HG03135 (cell line): ENCODE data around the gene SENP8.
"Not testable (repeated sequence)": the region's sequence is repeated elsewhere in the genome, so short reads cannot be mapped to it uniquely, and the experiment has no call there.

Experiments
- ATAC-seq: cut with Tn5 transposase; IDR thresholded peaks from one replicate; pipeline ENCODE4 v1.9.1; 2021; ENCODE audit warnings: mild to moderate bottlenecking, moderate library complexity; ENCODE audit not compliant: unreplicated experiment

Gene SENP8

DNA sequence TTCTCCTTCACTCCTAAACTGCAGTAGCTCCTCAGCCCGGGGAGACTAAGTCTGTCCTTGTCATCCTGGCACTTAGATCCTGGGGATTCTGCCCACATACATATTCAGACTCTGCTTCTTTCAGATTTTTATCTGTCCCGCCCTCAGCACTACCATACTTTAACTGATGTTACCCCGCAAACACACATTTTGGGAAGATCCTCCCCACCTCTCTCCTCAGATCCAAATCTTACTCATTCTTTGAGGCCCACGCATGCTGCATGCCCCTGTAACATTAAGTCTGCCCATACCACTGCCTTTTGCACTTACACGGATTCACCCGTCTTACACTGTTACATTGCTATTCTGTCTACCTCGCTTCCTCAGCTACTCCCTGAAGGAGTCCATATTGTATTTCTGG is 36.1 kb downstream of the SENP8 start:
- no peak for ATAC-seq

DNA sequence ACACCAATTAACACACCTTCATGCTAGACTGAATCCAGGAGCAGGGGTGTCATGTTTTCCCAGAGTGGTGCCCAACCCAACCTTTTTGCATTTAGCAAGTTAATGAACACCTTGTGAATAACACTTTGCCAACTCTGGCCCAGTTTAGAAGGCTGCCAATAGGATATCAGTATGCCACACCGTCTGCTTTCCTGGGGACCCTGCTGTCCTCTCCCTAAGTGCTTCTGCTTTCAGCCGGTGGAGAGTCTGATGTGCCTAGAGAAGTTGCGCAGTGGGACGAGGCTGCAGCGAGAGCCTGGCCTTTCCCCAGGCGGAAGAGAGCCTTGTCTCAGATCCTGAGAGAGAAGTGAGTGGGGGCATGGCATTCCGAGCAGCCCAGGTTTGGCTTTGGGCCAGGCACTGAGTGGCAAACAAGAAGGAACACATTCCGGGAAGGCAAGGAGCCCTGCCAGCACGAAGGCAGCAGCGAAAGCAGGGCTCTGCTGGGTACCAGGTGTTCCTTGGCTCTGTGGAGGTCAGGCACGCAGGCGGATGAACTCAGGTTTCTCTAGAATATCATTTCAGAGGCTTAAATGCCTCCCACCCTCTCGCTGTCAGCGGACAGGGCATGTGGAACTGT is 36.9 kb downstream of the SENP8 start:
- no peak for ATAC-seq

DNA sequence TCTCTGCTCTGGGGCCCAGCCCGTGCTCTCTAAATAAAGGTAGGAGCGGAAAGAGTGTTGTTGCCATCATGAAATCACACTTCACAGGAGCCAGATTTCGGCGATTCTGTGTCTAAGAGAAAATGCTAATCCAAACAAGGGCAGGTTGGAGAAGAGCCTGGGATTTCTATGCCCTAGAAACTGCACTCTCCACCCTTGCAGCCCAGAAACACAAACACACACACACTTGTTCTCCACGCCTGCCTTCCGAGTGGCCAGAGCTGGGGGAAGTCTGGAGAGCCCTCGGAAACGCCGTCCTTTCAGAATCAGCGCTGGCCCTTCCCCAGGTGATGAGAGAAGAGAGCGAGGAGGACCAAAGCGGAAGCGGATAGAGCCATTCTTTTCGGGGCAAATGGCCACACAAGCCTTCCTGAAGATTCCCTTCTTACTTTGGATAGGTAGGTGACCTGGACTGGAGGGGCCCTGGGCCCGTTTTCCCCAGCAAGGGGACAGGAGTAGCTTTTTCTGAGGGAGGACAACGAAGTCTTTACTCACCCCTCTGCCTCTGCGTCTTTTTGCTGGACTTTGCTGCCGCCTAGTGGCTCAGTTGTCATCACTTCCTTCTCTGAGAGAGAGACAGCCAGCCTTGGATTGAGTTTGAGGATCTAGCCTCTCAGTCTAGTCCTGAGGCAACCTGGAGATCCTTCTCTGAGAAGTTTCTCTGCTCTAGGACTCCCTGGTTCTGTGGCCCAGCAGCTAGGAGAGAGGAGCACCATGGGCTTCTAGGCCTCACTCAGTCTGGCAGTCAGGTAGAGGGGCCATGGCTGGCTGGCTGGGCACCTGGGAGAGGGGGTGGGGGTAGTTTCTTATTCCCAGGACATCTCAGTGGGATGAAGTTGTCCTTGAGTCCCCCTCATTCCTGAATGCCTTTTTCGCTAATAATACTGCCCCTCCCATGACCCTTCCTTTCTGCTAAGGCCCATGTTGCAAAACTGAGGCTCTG is 37.7 kb downstream of the SENP8 start:
- ATAC-seq: peak; percentile 73

GRCh38 chr15:72156928-72157327 is 38.7 kb downstream of the SENP8 start:
- no peak for ATAC-seq

- ATAC-seq: no peak
These were observed 42.6 kb downstream of the SENP8 start for GRCh38 chr15:72160696-72161245.

GRCh38 chr15:72161361-72162132 is 43.3 kb downstream of the SENP8 start:
- ATAC-seq: no peak

DNA sequence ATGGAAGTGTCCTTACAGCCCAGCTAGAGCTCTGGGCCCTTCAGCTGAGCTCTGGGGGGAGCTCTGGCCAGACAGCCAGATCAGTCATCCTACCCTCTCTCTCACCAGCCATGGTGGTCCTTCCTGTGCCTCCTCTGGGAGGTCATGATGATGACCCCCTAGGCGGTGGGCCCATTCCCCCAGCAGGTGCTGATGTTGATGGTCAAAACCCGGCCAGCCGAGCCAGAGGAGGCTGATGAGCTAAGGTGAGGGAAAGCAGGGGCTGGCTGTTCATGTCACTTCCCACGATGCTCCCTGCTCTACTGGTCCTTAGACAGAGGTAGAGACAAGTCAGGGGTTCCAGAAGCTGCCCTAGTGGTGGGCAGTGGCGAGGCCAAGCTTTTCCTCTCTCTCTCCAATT is 44.4 kb downstream of the SENP8 start:
- ATAC-seq: no peak

- no peak for ATAC-seq
These were observed 45.5 kb downstream of the SENP8 start for GRCh38 chr15:72163719-72164118.

- no peak for ATAC-seq
These were observed 48.7 kb downstream of the SENP8 start for GRCh38 chr15:72166716-72167417.

- no peak for ATAC-seq
These were observed 49.2 kb downstream of the SENP8 start for GRCh38 chr15:72167445-72167844.

- no peak for ATAC-seq
These were observed 50.1 kb downstream of the SENP8 start for GRCh38 chr15:72168131-72168807.

DNA sequence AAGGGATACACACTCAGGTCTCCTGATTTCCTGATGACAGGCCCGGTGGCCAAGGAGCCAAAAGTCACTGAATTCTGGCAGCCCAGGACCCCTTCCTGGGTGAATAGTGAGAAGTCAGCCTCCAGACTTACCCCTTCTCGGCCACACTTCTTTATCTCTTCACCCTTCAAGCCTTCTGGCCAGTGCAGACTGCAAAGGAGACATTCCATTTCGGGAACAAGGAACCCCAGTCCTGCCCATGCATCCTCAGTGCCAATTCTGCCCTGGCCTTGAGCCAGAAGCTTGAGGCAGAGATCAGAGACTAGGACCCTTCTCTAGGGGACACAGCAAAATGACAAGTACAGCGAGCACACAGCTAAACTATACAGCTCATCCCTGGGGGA is 50.6 kb downstream of the SENP8 start:
- ATAC-seq: no peak

DNA sequence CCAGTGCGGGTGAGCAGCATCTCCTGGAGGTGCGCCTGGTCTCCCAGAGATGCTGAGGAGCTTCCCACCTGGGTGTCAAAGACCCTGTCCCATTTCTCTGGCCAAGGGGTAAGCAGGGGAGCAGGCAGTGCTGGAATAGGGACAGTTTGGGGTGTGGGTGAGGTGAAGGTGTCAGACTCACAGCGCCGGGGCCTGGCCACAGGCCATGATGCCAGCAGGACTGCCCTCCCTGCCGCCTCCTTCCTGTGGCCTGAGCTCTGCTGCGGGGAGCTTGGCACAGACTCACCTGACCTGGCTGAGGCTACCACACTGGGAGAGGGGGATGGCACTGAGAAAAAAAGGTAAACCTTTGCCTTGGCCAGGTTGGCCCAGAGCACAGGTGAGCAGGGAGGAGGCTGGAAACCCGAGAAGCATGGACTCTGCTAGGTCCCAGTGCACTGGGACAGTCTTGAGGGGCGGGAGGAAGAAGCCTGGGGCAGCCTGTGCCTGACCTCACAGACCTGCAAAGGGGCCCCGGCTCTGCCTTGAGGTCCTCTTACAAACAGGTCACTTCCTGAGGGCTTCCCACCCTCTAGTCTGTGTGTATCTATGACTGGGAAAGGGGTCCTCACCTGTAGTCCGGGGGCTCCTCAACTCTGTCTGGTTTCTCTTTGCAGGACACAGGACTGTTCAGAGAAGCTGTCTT is 51.2 kb downstream of the SENP8 start:
- no peak for ATAC-seq

DNA sequence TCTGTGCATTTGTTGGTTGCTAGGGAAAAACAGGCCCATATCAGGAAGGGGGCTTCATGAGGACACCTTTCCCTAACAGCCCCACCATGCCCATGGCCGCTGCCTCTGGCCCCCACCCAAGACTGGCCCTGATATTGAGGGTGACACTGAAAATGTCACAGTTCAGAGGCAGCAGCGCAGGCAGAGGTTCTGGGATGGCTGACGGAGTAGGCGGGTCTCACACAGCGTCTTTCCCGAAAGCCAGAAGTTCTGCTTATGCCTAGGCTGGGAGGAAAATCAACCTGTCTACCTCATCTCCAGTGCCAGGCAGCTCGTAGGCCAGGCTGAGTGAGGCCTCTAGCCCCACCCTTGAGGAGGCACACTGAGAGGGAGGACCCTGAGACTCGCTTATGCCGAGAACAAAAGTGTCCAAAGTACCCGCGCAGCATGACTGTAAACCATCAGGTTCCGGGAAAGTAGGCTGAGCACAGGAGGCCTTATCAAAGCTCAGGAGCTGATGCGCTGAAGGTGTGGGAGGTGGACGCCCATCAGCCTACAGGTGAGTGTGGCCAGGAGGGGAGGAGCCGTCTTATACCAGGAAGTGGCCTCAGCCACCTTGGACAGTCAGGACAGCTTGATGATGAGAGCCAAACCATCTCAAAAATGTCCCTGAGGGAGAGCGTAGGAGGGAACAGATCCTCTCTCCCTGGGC is 51.9 kb downstream of the SENP8 start:
- no peak for ATAC-seq

DNA sequence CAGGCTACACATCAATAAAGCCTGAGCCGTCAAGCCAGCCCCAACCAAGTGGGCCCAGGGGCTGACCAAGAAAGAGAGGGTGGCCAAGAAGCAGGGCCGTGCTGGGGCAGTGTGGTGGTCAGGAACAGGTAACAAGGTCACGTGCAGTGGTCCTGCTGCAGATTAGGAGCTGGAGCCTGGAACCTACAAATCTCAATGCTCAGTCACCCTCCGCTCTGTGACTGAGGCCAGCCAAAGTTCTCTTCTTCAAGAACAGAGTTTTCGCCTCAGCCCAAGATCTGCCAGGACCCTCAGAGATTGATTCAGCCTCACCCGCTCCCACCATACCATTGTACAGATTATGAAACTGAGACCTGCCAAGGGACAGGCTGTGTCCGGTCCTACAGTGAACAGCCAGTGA is 52.5 kb downstream of the SENP8 start:
- no peak for ATAC-seq

- not testable (repeated sequence) for ATAC-seq
These were observed 53.8 kb downstream of the SENP8 start for GRCh38 chr15:72171978-72172377.

GRCh38 chr15:72172796-72173195 is 54.6 kb downstream of the SENP8 start:
- ATAC-seq: no peak

GRCh38 chr15:72173401-72173800 is 55.2 kb downstream of the SENP8 start:
- no peak for ATAC-seq
